Measurements from ENCODE around the gene GPR137.

GRCh38 chr11:64304316-64305072, 18.8 kb downstream of the GPR137 start:
- TF ChIP-seq CTCF (IDR thresholded peaks at IDR 0.05) (peak; percentile 84), ZNF416 (CRISPR knock-in tag; IDR thresholded peaks at IDR 0.05) (no peak), ATF3 (CRISPR knock-in tag; conservative IDR thresholded peaks at IDR 0.05) (no peak), PREB (CRISPR knock-in tag; IDR thresholded peaks at IDR 0.05; ENCODE audit: borderline replicate concordance) (no peak)
- TF ChIP-seq, protein P1, sequence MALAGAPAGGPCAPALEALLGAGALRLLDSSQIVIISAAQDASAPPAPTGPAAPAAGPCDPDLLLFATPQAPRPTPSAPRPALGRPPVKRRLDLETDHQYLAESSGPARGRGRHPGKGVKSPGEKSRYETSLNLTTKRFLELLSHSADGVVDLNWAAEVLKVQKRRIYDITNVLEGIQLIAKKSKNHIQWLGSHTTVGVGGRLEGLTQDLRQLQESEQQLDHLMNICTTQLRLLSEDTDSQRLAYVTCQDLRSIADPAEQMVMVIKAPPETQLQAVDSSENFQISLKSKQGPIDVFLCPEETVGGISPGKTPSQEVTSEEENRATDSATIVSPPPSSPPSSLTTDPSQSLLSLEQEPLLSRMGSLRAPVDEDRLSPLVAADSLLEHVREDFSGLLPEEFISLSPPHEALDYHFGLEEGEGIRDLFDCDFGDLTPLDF (CRISPR knock-in tag; IDR thresholded peaks at IDR 0.05), result no peak
